GM12865 (cell line): ENCODE results near the gene BRPF3.

Source experiments
- DNase-seq: peaks from one replicate; pipeline ENCODE4 v3.0.0; 2010; ENCODE audit warnings: low read depth
- H3K4me3 ChIP-seq: 2 replicates; pipeline ENCODE4 v1.5.1; 2011; ENCODE audit warnings: mild to moderate bottlenecking, low read depth, low read length, control low read depth
- CTCF ChIP-seq: IDR thresholded peaks from 2 replicates; pipeline ENCODE4 v1.5.1; 2011; ENCODE audit warnings: low read length, control low read depth, low read depth, inconsistent platforms; ENCODE audit not compliant: insufficient read depth; ENCODE audit errors: missing control alignments

BRPF3 gene

GRCh38 chr6:36219081-36219480 lies 22.5 kb downstream of the BRPF3 start:
- no peak for TF ChIP-seq CTCF
- DNase-seq: no peak
- H3K4me3 ChIP-seq: no peak overlapping the region

GRCh38 chr6:36220226-36220625 lies 23.7 kb downstream of the BRPF3 start:
- TF ChIP-seq CTCF: no peak

DNA sequence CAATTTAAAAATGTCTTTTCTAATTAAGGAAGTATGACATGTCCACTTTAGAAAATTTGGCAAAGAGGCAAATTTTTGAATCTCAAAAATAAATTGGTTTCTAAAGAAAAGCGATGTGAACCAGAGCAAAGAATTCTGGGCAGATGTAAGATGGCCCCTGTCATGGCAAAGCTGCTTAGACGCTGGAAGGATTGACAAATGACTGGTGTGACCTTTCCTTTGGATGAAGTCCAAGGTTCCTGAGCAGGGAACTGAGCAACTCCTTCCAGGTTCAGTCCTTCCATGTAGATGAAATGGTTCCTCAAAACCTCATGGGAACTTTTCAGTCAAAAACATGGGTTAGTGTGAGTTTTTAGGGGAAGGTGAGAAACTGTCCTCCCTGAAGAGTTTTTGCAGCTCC lies 25.1 kb downstream of the BRPF3 start:
- H3K4me3 ChIP-seq: no peak overlapping the region
- DNase-seq: no peak
- no peak for TF ChIP-seq CTCF

More at GRCh38 chr6:36220226-36220625, 23.7 kb downstream of the BRPF3 start:
- H3K4me3 ChIP-seq: no peak overlapping the region
- no peak for DNase-seq

DNA sequence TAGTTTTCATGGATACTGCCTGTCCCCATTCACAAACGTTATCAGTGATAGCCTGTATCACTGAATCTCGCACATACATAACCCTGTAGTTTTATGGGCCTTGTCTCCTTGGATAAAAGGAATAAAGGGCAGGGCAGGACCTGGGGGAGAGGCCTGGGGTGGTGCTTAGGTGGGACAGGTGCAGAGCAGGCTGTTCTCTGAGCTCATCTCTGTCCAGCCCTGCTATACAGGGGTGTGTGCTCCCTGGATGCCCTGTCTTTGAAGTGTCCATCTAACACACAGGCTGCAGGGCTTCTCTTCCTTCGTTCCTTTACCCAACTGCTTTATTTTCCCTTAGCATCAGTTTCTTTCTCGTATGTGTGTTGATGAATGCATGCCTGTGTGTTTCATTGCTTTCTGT lies 26.4 kb downstream of the BRPF3 start:
- H3K4me3 ChIP-seq: no peak overlapping the region
- no peak for DNase-seq
- TF ChIP-seq CTCF: no peak

GRCh38 chr6:36223706-36224105 lies 27.2 kb downstream of the BRPF3 start:
- no peak overlapping the region for H3K4me3 ChIP-seq
- TF ChIP-seq CTCF: no peak
- DNase-seq: no peak

DNA sequence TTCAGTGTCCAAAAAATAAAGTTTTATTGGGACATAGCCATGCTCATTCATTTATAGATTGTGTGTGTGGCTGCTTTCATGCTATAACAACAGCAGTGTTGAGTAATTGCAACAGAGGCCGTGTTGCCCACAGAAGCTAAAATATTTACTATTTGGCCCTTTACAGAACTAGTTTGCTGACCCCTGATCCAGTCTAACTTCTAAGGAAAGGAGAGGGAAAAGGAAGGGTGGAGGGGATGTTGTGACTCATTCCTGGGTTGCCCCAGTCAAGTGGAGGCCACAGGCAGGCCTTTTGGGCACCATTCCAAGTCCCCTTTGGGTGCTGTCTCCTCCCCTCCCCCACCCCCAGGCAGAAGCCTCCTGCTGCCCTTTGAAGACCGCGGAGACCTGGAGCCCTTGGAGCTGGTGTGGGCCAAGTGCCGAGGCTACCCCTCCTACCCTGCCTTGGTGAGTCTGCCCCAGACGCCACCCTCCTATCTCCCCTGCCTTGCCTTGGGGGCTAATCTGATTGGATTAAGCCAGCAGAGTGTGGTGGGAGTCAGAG lies 28.4 kb downstream of the BRPF3 start:
- DNase-seq: no peak
- H3K4me3 ChIP-seq: no peak overlapping the region
- TF ChIP-seq CTCF: no peak

GRCh38 chr6:36226438-36227047 lies 30.0 kb downstream of the BRPF3 start:
- no peak for DNase-seq
- H3K4me3 ChIP-seq: no peak overlapping the region
- no peak for TF ChIP-seq CTCF
